Mesendoderm (in vitro differentiated cells): ENCODE data around the gene F2R.
"Not testable (repeated sequence)": the region's sequence is repeated elsewhere in the genome, so short reads cannot be mapped to it uniquely, and the experiment has no call there.

Source experiments
- DNase-seq: peaks from one replicate; pipeline ENCODE4 v3.0.0; 2013
- H2AK5ac ChIP-seq: 2 replicates; pipeline ENCODE4 v1.6.1; 2013; ENCODE audit warnings: low read length, inconsistent platforms
- H2BK120ac ChIP-seq: 2 replicates; pipeline ENCODE4 v1.6.1; 2013; ENCODE audit warnings: low read depth, mild to moderate bottlenecking, low read length, moderate library complexity, mixed read lengths
- H2BK15ac ChIP-seq: replicated peaks from 2 replicates; pipeline ENCODE4 v1.6.1; 2013; ENCODE audit warnings: low read depth, mild to moderate bottlenecking, moderate library complexity
- H2BK5ac ChIP-seq: 2 replicates; pipeline ENCODE4 v1.6.1; 2013; ENCODE audit warnings: low read length, inconsistent platforms
- H3K18ac ChIP-seq: 2 replicates; pipeline ENCODE4 v1.6.1; 2013; ENCODE audit warnings: mild to moderate bottlenecking, low read length, mixed read lengths
- H3K23ac ChIP-seq: one replicate; pipeline ENCODE4 v1.6.1; 2013; ENCODE audit warnings: low read length
- H3K27ac ChIP-seq: 2 replicates; pipeline ENCODE4 v1.5.1; 2013; ENCODE audit warnings: low read depth, mild to moderate bottlenecking, inconsistent platforms, low read length, moderate library complexity
- H3K27me3 ChIP-seq: 2 replicates; pipeline ENCODE4 v1.6.1; 2013; ENCODE audit warnings: low read length, control low read depth, mild to moderate bottlenecking, inconsistent platforms; ENCODE audit not compliant: insufficient read depth, poor library complexity
- H3K36me3 ChIP-seq: 2 replicates; pipeline ENCODE4 v1.6.1; 2013; ENCODE audit warnings: low read length, inconsistent platforms; ENCODE audit not compliant: control insufficient read depth, insufficient read depth
- H3K4ac ChIP-seq: one replicate; pipeline ENCODE4 v1.6.1; 2013; ENCODE audit warnings: low read depth, mild to moderate bottlenecking, low read length, moderate library complexity
- H3K4me1 ChIP-seq: 2 replicates; pipeline ENCODE4 v1.6.1; 2013; ENCODE audit warnings: low read depth, low read length, inconsistent platforms; ENCODE audit not compliant: control insufficient read depth
- H3K4me2 ChIP-seq: 2 replicates; pipeline ENCODE4 v1.6.1; 2013; ENCODE audit warnings: low read length
- H3K4me3 ChIP-seq: 2 replicates; pipeline ENCODE4 v1.5.1; 2013; ENCODE audit warnings: mild to moderate bottlenecking, low read length
- H3K56ac ChIP-seq: one replicate; pipeline ENCODE4 v1.6.1; 2013; ENCODE audit warnings: low read length
- H3K79me1 ChIP-seq: 2 replicates; pipeline ENCODE4 v1.6.1; 2013; ENCODE audit warnings: low read length, inconsistent platforms
- H3K79me2 ChIP-seq: 2 replicates; pipeline ENCODE4 v1.6.1; 2013; ENCODE audit warnings: mild to moderate bottlenecking, low read length; ENCODE audit not compliant: control insufficient read depth, insufficient read depth
- H3K9ac ChIP-seq: 2 replicates; pipeline ENCODE4 v1.6.1; 2013; ENCODE audit warnings: low read length, inconsistent platforms
- H4K5ac ChIP-seq: one replicate; pipeline ENCODE4 v1.6.1; 2013; ENCODE audit warnings: low read length
- H4K8ac ChIP-seq: one replicate; pipeline ENCODE4 v1.6.1; 2013; ENCODE audit warnings: low read depth, mild to moderate bottlenecking, control low read depth, low read length, moderate library complexity
- WGBS: extraction: QIAGEN DNeasy Blood & Tissue Kit; methylation state at CpG from one replicate; pipeline ENCODE4 v1.1.7; 2013; ENCODE audit warnings: low lambda C conversion rate, missing lambda C conversion rate; ENCODE audit not compliant: insufficient coverage; ENCODE audit errors: extremely low coverage; 5-methylcytosine and 5-hydroxymethylcytosine counted together

The F2R gene

DNA sequence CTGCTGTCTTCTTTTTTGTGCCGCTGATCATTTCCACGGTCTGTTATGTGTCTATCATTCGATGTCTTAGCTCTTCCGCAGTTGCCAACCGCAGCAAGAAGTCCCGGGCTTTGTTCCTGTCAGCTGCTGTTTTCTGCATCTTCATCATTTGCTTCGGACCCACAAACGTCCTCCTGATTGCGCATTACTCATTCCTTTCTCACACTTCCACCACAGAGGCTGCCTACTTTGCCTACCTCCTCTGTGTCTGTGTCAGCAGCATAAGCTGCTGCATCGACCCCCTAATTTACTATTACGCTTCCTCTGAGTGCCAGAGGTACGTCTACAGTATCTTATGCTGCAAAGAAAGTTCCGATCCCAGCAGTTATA is 17.1 kb downstream of the F2R start:
- Histone ChIP-seq H3K56ac (no peak overlapping the region), H3K27ac (no peak overlapping the region), H3K18ac (no peak overlapping the region), H2AK5ac (no peak overlapping the region), H3K36me3 (no peaks in the 10 kb centered on the region), H3K27me3 (no peaks in the 10 kb centered on the region), H3K23ac (no peak overlapping the region), H3K4me2 (no peak overlapping the region), H4K5ac (no peak overlapping the region), H3K4ac (no peak overlapping the region), H4K8ac (no peak overlapping the region), H3K79me1 (no peaks in the 10 kb centered on the region), H2BK15ac (no peak overlapping the region), H3K79me2 (no peaks in the 10 kb centered on the region), H3K4me3 (no peak overlapping the region), H3K9ac (no peak overlapping the region), H3K4me1 (no peaks in the 10 kb centered on the region), H2BK120ac (no peak overlapping the region), H2BK5ac (no peak overlapping the region)
- no CpG with 5 or more reads among the region's 13 CpGs for WGBS
- no peak for DNase-seq

DNA sequence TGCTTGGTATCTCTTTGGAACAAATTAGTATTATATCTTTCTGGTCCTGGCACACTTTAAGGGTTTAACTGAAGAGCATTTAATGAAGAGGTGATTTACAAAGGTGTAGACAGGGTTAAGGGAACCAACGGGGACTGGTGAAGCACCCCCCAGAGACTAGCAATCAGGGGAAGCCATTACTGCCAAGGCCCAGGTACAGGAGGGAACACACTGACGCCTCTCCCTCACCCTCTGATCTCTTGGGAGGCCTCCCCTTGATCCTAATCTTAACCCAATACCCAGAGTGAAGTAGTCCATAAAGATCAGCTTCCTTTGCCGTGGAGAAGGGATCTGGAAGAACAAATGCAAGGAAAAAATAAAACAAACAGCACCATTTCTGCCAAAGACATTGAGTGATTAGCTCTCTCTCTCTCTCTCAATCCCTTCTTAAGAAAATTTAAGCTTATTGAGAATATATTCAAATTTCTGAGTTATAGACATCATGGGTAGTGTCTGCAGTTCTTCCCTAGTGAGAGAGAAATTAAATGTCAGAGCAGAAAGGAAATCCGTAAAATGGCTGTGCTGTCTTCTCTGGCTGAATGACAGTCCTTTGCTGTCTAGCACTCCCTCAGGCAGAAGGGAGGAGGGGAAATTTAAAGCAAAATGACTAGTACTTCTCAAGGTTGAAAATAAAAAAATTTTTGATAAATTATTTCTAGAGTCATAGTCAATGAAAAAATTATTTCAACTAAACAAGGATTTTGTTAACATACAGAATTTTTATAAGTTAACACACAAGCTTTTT is 20.0 kb downstream of the F2R start:
- H3K4me2 ChIP-seq: no peak overlapping the region
- no peaks in the 10 kb centered on the region for H3K36me3 ChIP-seq
- H3K18ac ChIP-seq: no peak overlapping the region
- H3K4me3 ChIP-seq: no peak overlapping the region
- H2BK120ac ChIP-seq: no peak overlapping the region
- peak overlapping the region; percentile 23 for H4K5ac ChIP-seq
- no peaks in the 10 kb centered on the region for H3K4me1 ChIP-seq
- H4K8ac ChIP-seq: no peak overlapping the region
- no CpG with 5 or more reads among the region's 4 CpGs for WGBS
- H3K79me2 ChIP-seq: no peaks in the 10 kb centered on the region
- no peaks in the 10 kb centered on the region for H3K27me3 ChIP-seq
- no peak overlapping the region for H2BK15ac ChIP-seq
- no peak overlapping the region for H3K23ac ChIP-seq
- no peak overlapping the region for H3K4ac ChIP-seq
- H3K9ac ChIP-seq: peak overlapping the region; percentile 20
- peak; percentile 18 for DNase-seq
- H3K27ac ChIP-seq: no peak overlapping the region
- H2BK5ac ChIP-seq: no peak overlapping the region
- no peak overlapping the region for H2AK5ac ChIP-seq
- H3K56ac ChIP-seq: peak overlapping the region; percentile 54
- H3K79me1 ChIP-seq: no peaks in the 10 kb centered on the region

DNA sequence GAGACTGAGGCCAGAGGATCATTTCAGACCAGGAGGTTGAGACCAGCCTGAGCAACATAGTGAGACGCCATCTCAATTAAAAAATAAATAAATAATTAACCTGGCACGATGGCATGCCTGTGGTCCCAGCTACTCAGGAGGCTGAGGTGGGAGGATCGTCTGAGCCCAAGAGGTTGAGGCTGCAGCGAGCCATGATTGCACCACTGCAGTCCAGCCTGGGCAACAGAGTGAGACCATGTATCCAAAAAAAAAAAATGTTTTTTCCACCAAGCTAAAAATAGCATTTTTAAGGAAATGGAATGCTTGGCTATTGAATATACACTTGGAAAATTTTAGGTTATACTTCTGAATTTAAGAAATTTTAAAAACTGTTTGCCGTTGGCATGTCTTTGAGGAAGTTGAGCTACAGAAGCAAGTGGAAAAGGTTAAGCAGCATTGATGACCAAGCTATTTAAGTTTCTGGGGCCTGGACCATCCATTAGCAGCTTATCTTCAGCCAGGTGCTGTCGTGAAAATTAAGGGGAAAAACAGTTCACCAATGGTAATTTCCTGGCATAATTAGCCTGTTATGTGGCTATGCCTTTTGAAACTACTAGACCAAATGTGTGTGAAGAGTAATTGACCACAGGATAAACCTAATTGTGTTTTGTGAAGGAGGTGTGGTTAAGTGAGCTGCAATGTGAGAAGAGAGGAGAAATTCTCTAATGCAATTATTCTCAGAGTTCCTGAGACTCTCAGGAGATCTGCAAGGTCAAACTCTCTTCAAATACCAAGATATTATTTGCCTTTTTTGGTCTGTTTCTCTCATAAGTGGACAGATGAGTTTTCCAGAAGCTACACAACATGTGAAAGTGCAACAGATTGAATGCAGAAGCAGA is 21.0 kb downstream of the F2R start:
- H3K56ac ChIP-seq: no peak overlapping the region
- no peak overlapping the region for H3K4me2 ChIP-seq
- no peak overlapping the region for H2BK5ac ChIP-seq
- no peak overlapping the region for H4K8ac ChIP-seq
- H3K36me3 ChIP-seq: no peaks in the 10 kb centered on the region
- H2BK15ac ChIP-seq: no peak overlapping the region
- H3K27ac ChIP-seq: no peak overlapping the region
- no peak overlapping the region for H3K9ac ChIP-seq
- no peaks in the 10 kb centered on the region for H3K27me3 ChIP-seq
- DNase-seq: peak; percentile 41
- no peak overlapping the region for H3K23ac ChIP-seq
- H3K18ac ChIP-seq: no peak overlapping the region
- no peaks in the 10 kb centered on the region for H3K79me1 ChIP-seq
- H3K4me1 ChIP-seq: no peaks in the 10 kb centered on the region
- H3K4me3 ChIP-seq: no peak overlapping the region
- H4K5ac ChIP-seq: no peak overlapping the region
- H2AK5ac ChIP-seq: no peak overlapping the region
- no peak overlapping the region for H3K4ac ChIP-seq
- H3K79me2 ChIP-seq: no peaks in the 10 kb centered on the region
- WGBS: no CpG with 5 or more reads among the region's 6 CpGs
- no peak overlapping the region for H2BK120ac ChIP-seq

DNA sequence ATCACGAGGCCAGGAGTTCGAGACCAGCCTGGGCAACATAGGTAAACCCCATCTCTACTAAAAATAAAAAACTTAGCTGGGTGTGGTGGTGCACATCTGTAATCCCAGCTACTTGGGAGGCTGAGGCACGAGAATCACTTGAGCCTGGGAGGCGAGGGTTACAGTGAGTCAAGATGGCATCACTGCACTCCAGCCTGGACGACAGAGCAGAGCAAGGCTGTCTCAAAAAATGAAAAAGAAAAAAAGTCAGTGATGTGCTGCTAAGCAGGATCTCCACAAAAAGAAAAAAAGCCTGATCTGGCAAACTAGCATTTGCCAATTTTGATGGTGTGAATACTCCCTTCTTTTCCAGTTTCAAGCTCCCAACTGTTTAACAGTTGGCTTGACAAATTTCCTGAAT is 21.9 kb downstream of the F2R start:
- Histone ChIP-seq H2BK5ac (no peak overlapping the region), H3K79me2 (no peaks in the 10 kb centered on the region), H4K5ac (no peak overlapping the region), H3K4me2 (no peak overlapping the region), H3K9ac (no peak overlapping the region), H3K36me3 (no peaks in the 10 kb centered on the region), H2AK5ac (no peak overlapping the region), H2BK15ac (no peak overlapping the region), H3K4me1 (no peaks in the 10 kb centered on the region), H3K27me3 (no peaks in the 10 kb centered on the region), H2BK120ac (no peak overlapping the region), H3K56ac (no peak overlapping the region), H4K8ac (no peak overlapping the region), H3K4ac (no peak overlapping the region), H3K18ac (no peak overlapping the region), H3K4me3 (no peak overlapping the region), H3K23ac (no peak overlapping the region), H3K27ac (no peak overlapping the region), H3K79me1 (no peaks in the 10 kb centered on the region)
- DNase-seq: no peak
- WGBS: no CpG with 5 or more reads among the region's 5 CpGs

DNA sequence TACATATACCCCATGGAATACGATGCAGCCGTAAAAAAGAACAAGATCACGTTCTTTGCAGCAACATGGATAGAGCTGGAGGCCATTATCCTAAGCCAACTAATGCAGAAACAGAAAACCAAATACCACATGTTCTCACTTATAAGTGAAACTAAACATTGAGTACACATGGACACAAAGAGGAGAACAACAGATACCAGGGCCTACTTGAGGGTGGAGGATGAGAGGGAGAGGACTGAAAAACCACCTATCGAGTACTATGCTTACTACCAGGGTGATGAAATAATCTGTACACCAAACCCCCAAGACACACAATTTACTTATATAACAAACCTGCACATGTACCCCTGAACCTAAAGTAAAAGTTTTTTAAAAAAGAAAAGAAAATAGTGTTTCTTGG is 25.6 kb downstream of the F2R start:
- not testable (repeated sequence) for H3K56ac ChIP-seq, H3K18ac ChIP-seq, H3K9ac ChIP-seq, H3K79me2 ChIP-seq, H2BK15ac ChIP-seq, H3K4me1 ChIP-seq, H3K36me3 ChIP-seq, DNase-seq, H2BK120ac ChIP-seq, H2BK5ac ChIP-seq, H3K4ac ChIP-seq, H3K23ac ChIP-seq, H2AK5ac ChIP-seq, H4K5ac ChIP-seq, H3K4me2 ChIP-seq, H3K79me1 ChIP-seq, H4K8ac ChIP-seq, H3K27ac ChIP-seq, H3K27me3 ChIP-seq, H3K4me3 ChIP-seq
- no CpG with 5 or more reads among the region's 4 CpGs for WGBS
